GM23338 (cell line): ENCODE measurements around the gene CAPN14. TPM values are rescaled to one million over a fixed set of nuclear protein-coding genes. Genes with fewer than 3 reads are reported as not detected.

Source experiments
- ATAC-seq: fragments of 200-7000 bp; cut with Tn5 transposase; 3 replicates; pipeline ENCODE4 v1.9.1; 2020
- DNase-seq: peaks from one replicate; pipeline ENCODE4 v3.0.0-alpha.2; 2015; ENCODE audit warnings: low spot score
- H2AFZ ChIP-seq: fragments of 200-600 bp; sonication (generic); 2 replicates; pipeline ENCODE4 v1.8.0; 2016; ENCODE audit warnings: antibody characterized with exemption, mild to moderate bottlenecking, moderate library complexity
- H3F3A ChIP-seq: fragments of 200-600 bp; sonication (generic); replicated peaks from 2 replicates; pipeline ENCODE4 v1.8.0; 2017; ENCODE audit warnings: antibody characterized with exemption, mixed run types, low read depth
- H3K27ac ChIP-seq: fragments of 200-600 bp; sonication (generic); 2 replicates; pipeline ENCODE4 v1.6.1; 2016; ENCODE audit warnings: low read depth
- H3K27me3 ChIP-seq: fragments of 200-600 bp; sonication (generic); 2 replicates; pipeline ENCODE4 v1.8.0; 2016; ENCODE audit warnings: mild to moderate bottlenecking, mixed run types, moderate library complexity; ENCODE audit not compliant: insufficient read depth
- H3K36me3 ChIP-seq: fragments of 200-600 bp; sonication (generic); 2 replicates; pipeline ENCODE4 v1.8.0; 2016; ENCODE audit warnings: mild to moderate bottlenecking; ENCODE audit not compliant: insufficient read depth
- H3K4me1 ChIP-seq: fragments of 200-600 bp; sonication (generic); 2 replicates; pipeline ENCODE4 v1.8.0; 2016; ENCODE audit warnings: mild to moderate bottlenecking, moderate library complexity; ENCODE audit not compliant: insufficient read depth
- H3K4me2 ChIP-seq: fragments of 200-600 bp; sonication (generic); 2 replicates; pipeline ENCODE4 v1.7.1; 2017; ENCODE audit warnings: mixed run types
- H3K4me3 ChIP-seq: fragments of 200-600 bp; sonication (generic); 2 replicates; pipeline ENCODE4 v1.6.1; 2016; ENCODE audit warnings: mixed run types
- H3K79me2 ChIP-seq: fragments of 200-600 bp; sonication (generic); replicated peaks from 2 replicates; pipeline ENCODE4 v1.8.0; 2017; ENCODE audit warnings: mild to moderate bottlenecking; ENCODE audit not compliant: insufficient read depth
- H3K9me2 ChIP-seq: fragments of 200-600 bp; sonication (generic); 2 replicates; pipeline ENCODE4 v1.8.0; 2017; ENCODE audit not compliant: insufficient read depth
- H4K20me1 ChIP-seq: fragments of 200-600 bp; sonication (generic); replicated peaks from 2 replicates; pipeline ENCODE4 v1.8.0; 2017; ENCODE audit warnings: mild to moderate bottlenecking; ENCODE audit not compliant: insufficient read depth
- H3K27ac Mint-ChIP-seq: 2 replicates; pipeline ENCODE4 v1.8.0; 2020; ENCODE audit warnings: inconsistent platforms, mild to moderate bottlenecking, moderate library complexity, mixed read lengths
- H3K27me3 Mint-ChIP-seq: 3 replicates; pipeline ENCODE4 v1.8.0; 2022; ENCODE audit warnings: low read depth, mild to moderate bottlenecking, moderate library complexity, mixed read lengths, inconsistent platforms; ENCODE audit not compliant: insufficient read depth, poor library complexity
- H3K36me3 Mint-ChIP-seq: 3 replicates; pipeline ENCODE4 v1.8.0; 2021; ENCODE audit warnings: low read depth, mild to moderate bottlenecking, inconsistent platforms, moderate library complexity, mixed read lengths
- H3K4me1 Mint-ChIP-seq: 3 replicates; pipeline ENCODE4 v1.8.0; 2020; ENCODE audit warnings: mild to moderate bottlenecking, inconsistent platforms, mixed read lengths
- H3K4me3 Mint-ChIP-seq: 3 replicates; pipeline ENCODE4 v1.8.0; 2021; ENCODE audit warnings: moderate library complexity, mild to moderate bottlenecking, inconsistent platforms, mixed read lengths
- H3K9me3 Mint-ChIP-seq: 3 replicates; pipeline ENCODE4 v1.8.0; 2020; ENCODE audit warnings: moderate library complexity, mild to moderate bottlenecking, inconsistent platforms, mixed read lengths
- ETS1 ChIP-seq: IDR thresholded peaks from 2 replicates; pipeline ENCODE4 v1.6.1; 2016; ENCODE audit warnings: antibody characterized with exemption
- EZH2 ChIP-seq: fragments of 200-600 bp; sonication (generic); IDR thresholded peaks from one replicate; pipeline ENCODE4 v1.8.0; 2017; ENCODE audit warnings: antibody characterized with exemption, mild to moderate bottlenecking, low read depth; ENCODE audit not compliant: unreplicated experiment
- JUNB ChIP-seq: IDR thresholded peaks from one replicate; pipeline ENCODE4 v1.6.1; 2016; ENCODE audit warnings: antibody characterized with exemption; ENCODE audit not compliant: unreplicated experiment
- NANOG ChIP-seq: IDR thresholded peaks from 2 replicates; pipeline ENCODE4 v1.6.1; 2016; ENCODE audit warnings: antibody characterized with exemption, borderline replicate concordance
- POLR2AphosphoS5 ChIP-seq: IDR thresholded peaks from 2 replicates; pipeline ENCODE4 v1.6.1; 2016; ENCODE audit warnings: antibody characterized with exemption, low read depth
- STAT1 ChIP-seq: IDR thresholded peaks from one replicate; pipeline ENCODE4 v1.6.1; 2016; ENCODE audit warnings: antibody characterized with exemption; ENCODE audit not compliant: unreplicated experiment
- ZNF114 ChIP-seq: fragments of 250-450 bp; sonication (Bioruptor Pico); IDR thresholded peaks from 2 replicates; pipeline ENCODE4 v1.5.0; 2020; ENCODE audit warnings: mild to moderate bottlenecking, moderate library complexity
- ZNF331 ChIP-seq: fragments of 250-450 bp; sonication (Bioruptor Pico); IDR thresholded peaks from 2 replicates; pipeline ENCODE4 v1.5.0; 2020; ENCODE audit warnings: low read depth, mild to moderate bottlenecking, moderate library complexity
- polyA plus RNA-seq: library from polyadenylated mRNA; unstranded; fragments of >200 nt; fragmentation: Nextera tagmentation; extraction: Ambion mirVana; gene quantifications from 2 replicates; pipeline ENCODE4 v1.2.1, GENCODE V29; 2016
- total RNA-seq: library from RNA; depleted of rRNA; stranded (reverse); fragments of >200 nt; shearing (Covaris generic); gene quantifications from 2 replicates; pipeline ENCODE4 v1.2.3, GENCODE V29; 2014
- TF ChIP-seq, protein P1 (sequence below), 2 experiments: fragments of 200-600 bp in 1 of 2; sonication (generic) in 1 of 2; conservative IDR thresholded peaks; 2 replicates each; pipeline versions ENCODE4 v1.5.1 to v1.6.1; 2016 to 2017; ENCODE audit warnings: antibody characterized with exemption in 2 of 2, low read depth in 2 of 2, mild to moderate bottlenecking in 2 of 2, moderate library complexity in 1 of 2

Gene CAPN14
- total and polyA plus RNA-seq, 2 experiments from 2014 or later = 0.15 TPM; not detected in 1

GRCh38 chr2:31176742-31177141, 40.6 kb downstream of the CAPN14 start:
- H4K20me1 ChIP-seq = no peaks in the 10 kb centered on the region
- no peak overlapping the region for H2AFZ ChIP-seq
- H3K36me3 Mint-ChIP-seq = no peaks in the 10 kb centered on the region
- ATAC-seq (no peak), DNase-seq (no peak)
- H3K4me1 ChIP-seq = no peaks in the 10 kb centered on the region
- TF ChIP-seq EZH2 (no peak), STAT1 (no peak), NANOG (no peak), JUNB (no peak)
- H3K27ac Mint-ChIP-seq = no peak overlapping the region
- H3F3A ChIP-seq = no peaks in the 10 kb centered on the region
- H3K79me2 ChIP-seq = no peaks in the 10 kb centered on the region
- H3K4me2 ChIP-seq = no peak overlapping the region
- peaks cover 5% of the 10 kb centered on the region; the same call in 1 of the 2 replicates for H3K9me2 ChIP-seq
- no peak overlapping the region for H3K27ac ChIP-seq
- H3K4me3 Mint-ChIP-seq = no peak overlapping the region
- no peaks in the 10 kb centered on the region for H3K27me3 ChIP-seq
- H3K27me3 Mint-ChIP-seq = peaks cover 7% of the 10 kb centered on the region
- no peaks in the 10 kb centered on the region for H3K9me3 Mint-ChIP-seq
- H3K36me3 ChIP-seq = no peaks in the 10 kb centered on the region
- H3K4me3 ChIP-seq = no peak overlapping the region
- no peaks in the 10 kb centered on the region for H3K4me1 Mint-ChIP-seq

GRCh38 chr2:31171142-31171541, 46.2 kb downstream of the CAPN14 start:
- DNase-seq (no peak), ATAC-seq (no peak)
- Mint-ChIP-seq H3K9me3 (no peaks in the 10 kb centered on the region), H3K36me3 (no peaks in the 10 kb centered on the region), H3K4me1 (no peaks in the 10 kb centered on the region), H3K4me3 (no peak overlapping the region), H3K27ac (no peak overlapping the region), H3K27me3 (peaks cover 3% of the 10 kb centered on the region)
- H3K4me3 ChIP-seq = no peak overlapping the region
- no peak overlapping the region for H3K27ac ChIP-seq
- no peak overlapping the region for H2AFZ ChIP-seq
- H3K9me2 ChIP-seq = no peaks in the 10 kb centered on the region
- TF ChIP-seq NANOG (no peak), ETS1 (no peak)
- no peaks in the 10 kb centered on the region for H3K36me3 ChIP-seq
- no peak overlapping the region for H3K4me2 ChIP-seq
- no peaks in the 10 kb centered on the region for H3K27me3 ChIP-seq
- H3F3A ChIP-seq = no peaks in the 10 kb centered on the region
- no peaks in the 10 kb centered on the region for H3K4me1 ChIP-seq
- H4K20me1 ChIP-seq = no peaks in the 10 kb centered on the region
- no peaks in the 10 kb centered on the region for H3K79me2 ChIP-seq

DNA sequence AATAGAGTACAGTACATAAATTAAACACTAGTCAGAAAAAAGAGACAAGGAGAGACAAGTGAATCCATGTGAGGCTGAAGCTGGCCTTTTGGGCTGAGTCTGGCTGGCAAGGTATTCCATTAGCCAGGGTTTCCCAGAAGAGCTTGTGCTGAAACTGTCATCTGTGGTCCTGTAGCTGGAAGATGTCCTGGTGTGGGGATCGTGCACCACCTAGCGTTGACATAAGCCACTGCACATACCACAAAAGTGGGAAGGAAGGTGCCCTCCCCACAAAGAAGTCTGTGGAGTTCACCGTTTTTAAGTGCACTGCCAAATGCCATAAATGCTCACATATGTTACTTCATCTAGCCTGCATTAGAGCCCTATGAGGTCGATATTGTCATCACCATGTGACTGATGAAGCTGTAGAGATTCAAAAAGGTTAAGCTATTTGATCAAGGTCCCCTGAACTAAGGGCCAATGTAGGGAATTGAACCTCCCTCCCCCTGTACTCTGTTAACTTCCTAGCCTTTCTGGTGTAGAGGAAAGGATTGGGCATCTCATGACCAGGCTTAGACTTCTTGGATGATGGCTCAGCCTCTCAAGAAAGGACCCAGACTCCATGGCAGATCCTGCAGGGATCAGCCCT, 47.1 kb downstream of the CAPN14 start:
- Histone ChIP-seq H3K9me2 (peaks cover 5% of the 10 kb centered on the region; the same call in 1 of the 2 replicates), H3K4me3 (no peak overlapping the region), H3K79me2 (no peaks in the 10 kb centered on the region), H3K4me2 (no peak overlapping the region), H3K36me3 (no peaks in the 10 kb centered on the region), H3F3A (no peaks in the 10 kb centered on the region), H2AFZ (no peak overlapping the region), H3K27me3 (no peaks in the 10 kb centered on the region), H3K4me1 (no peaks in the 10 kb centered on the region), H3K27ac (no peak overlapping the region), H4K20me1 (no peaks in the 10 kb centered on the region)
- DNase-seq = peak; percentile 77
- H3K27me3 Mint-ChIP-seq = peaks cover 3% of the 10 kb centered on the region
- H3K4me3 Mint-ChIP-seq = no peak overlapping the region
- peak; percentile 98 for ATAC-seq
- no peak for TF ChIP-seq ZNF331 (CRISPR knock-in tag)
- no peak for TF ChIP-seq STAT1
- no peak for TF ChIP-seq POLR2AphosphoS5
- TF ChIP-seq NANOG = no peak
- no peak for TF ChIP-seq ETS1
- TF ChIP-seq, protein P1, sequence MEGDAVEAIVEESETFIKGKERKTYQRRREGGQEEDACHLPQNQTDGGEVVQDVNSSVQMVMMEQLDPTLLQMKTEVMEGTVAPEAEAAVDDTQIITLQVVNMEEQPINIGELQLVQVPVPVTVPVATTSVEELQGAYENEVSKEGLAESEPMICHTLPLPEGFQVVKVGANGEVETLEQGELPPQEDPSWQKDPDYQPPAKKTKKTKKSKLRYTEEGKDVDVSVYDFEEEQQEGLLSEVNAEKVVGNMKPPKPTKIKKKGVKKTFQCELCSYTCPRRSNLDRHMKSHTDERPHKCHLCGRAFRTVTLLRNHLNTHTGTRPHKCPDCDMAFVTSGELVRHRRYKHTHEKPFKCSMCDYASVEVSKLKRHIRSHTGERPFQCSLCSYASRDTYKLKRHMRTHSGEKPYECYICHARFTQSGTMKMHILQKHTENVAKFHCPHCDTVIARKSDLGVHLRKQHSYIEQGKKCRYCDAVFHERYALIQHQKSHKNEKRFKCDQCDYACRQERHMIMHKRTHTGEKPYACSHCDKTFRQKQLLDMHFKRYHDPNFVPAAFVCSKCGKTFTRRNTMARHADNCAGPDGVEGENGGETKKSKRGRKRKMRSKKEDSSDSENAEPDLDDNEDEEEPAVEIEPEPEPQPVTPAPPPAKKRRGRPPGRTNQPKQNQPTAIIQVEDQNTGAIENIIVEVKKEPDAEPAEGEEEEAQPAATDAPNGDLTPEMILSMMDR (conservative IDR thresholded peaks at IDR 0.05; ENCODE audit: low read depth in 2 of 2) = peak; percentile 88 to 99
- TF ChIP-seq ZNF114 (CRISPR knock-in tag) = no peak
- no peaks in the 10 kb centered on the region for H3K4me1 Mint-ChIP-seq
- no peaks in the 10 kb centered on the region for H3K9me3 Mint-ChIP-seq
- H3K36me3 Mint-ChIP-seq = no peaks in the 10 kb centered on the region
- no peak overlapping the region for H3K27ac Mint-ChIP-seq
